HUES6 (cell line): ENCODE results near the gene NKRF.
A peak's percentile ranks its signal among the peaks of the same experiment; 100 is the strongest.
"Not testable (repeated sequence)": the region's sequence is repeated elsewhere in the genome, so short reads cannot be mapped to it uniquely, and the experiment has no call there.

Experiments
- H3K27ac ChIP-seq: 2 replicates; pipeline ENCODE4 v1.7.0; 2013; ENCODE audit warnings: low read depth, mild to moderate bottlenecking, low read length, inconsistent platforms
- H3K27me3 ChIP-seq: 2 replicates; pipeline ENCODE4 v1.6.1; 2013; ENCODE audit warnings: low read length; ENCODE audit not compliant: control insufficient read depth, insufficient read depth
- H3K36me3 ChIP-seq: 2 replicates; pipeline ENCODE4 v1.6.1; 2013; ENCODE audit warnings: low read length; ENCODE audit not compliant: control insufficient read depth, insufficient read depth
- H3K4me1 ChIP-seq: 2 replicates; pipeline ENCODE4 v1.6.1; 2013; ENCODE audit warnings: low read length; ENCODE audit not compliant: control insufficient read depth, insufficient read depth
- H3K4me3 ChIP-seq: 2 replicates; pipeline ENCODE4 v1.5.1; 2013; ENCODE audit warnings: low read depth, low read length
- H3K9ac ChIP-seq: one replicate; pipeline ENCODE4 v1.6.1; 2013; ENCODE audit warnings: mild to moderate bottlenecking, low read length
- H3K9me3 ChIP-seq: 2 replicates; pipeline ENCODE4 v1.6.1; 2013; ENCODE audit warnings: low read depth, low read length; ENCODE audit not compliant: control insufficient read depth, insufficient read depth

Gene NKRF

DNA sequence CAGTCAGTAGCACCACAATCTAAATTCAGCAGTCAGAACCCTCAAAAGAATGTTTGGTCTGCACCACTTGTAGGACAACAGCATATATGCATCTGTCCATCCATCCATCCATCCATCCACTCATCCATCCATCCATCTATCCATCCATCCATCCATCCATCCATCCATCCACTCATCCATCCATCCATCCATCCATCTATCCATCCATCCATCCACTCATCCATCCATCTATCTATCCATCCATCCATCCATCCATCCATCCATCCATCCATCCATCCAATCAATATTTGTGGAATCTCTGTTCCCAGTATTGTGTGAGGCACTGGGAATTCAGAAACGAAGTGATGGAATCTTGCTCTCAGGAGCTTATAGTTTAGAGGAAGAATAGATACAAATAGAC lies 31.2 kb upstream of the NKRF start:
- peaks cover 59% of the 10 kb centered on the region for H3K36me3 ChIP-seq

GRCh38 chrX:119636419-119636818 lies 30.2 kb upstream of the NKRF start:
- Histone ChIP-seq H3K9me3 (peaks cover 5% of the 10 kb centered on the region; the same call in 1 of the 2 replicates), H3K4me3 (no peak overlapping the region), H3K9ac (no peak overlapping the region), H3K27me3 (no peaks in the 10 kb centered on the region), H3K36me3 (peaks cover 59% of the 10 kb centered on the region), H3K4me1 (no peaks in the 10 kb centered on the region), H3K27ac (no peak overlapping the region)

More for the DNA sequence above, 31.2 kb upstream of the NKRF start:
- H3K4me3 ChIP-seq, H3K27me3 ChIP-seq, H3K4me1 ChIP-seq, H3K27ac ChIP-seq, H3K9ac ChIP-seq, H3K9me3 ChIP-seq: not testable (repeated sequence)

- peaks cover 57% of the 10 kb centered on the region for H3K36me3 ChIP-seq
Measured at GRCh38 chrX:119635799-119636198, 29.6 kb upstream of the NKRF start.

GRCh38 chrX:119635179-119635578 lies 29.0 kb upstream of the NKRF start:
- no peaks in the 10 kb centered on the region for H3K27me3 ChIP-seq
- H3K9me3 ChIP-seq = peaks cover 5% of the 10 kb centered on the region; the same call in 1 of the 2 replicates
- H3K4me3 ChIP-seq = no peak overlapping the region
- no peaks in the 10 kb centered on the region for H3K4me1 ChIP-seq
- H3K27ac ChIP-seq = no peak overlapping the region
- H3K9ac ChIP-seq = peak overlapping the region; percentile 19
- peaks cover 54% of the 10 kb centered on the region for H3K36me3 ChIP-seq

More at GRCh38 chrX:119635799-119636198, 29.6 kb upstream of the NKRF start:
- H3K4me3 ChIP-seq = no peak overlapping the region
- peak overlapping the region; percentile 19 for H3K9ac ChIP-seq
- H3K27me3 ChIP-seq = no peaks in the 10 kb centered on the region
- peaks cover 5% of the 10 kb centered on the region; the same call in 1 of the 2 replicates for H3K9me3 ChIP-seq
- no peak overlapping the region for H3K27ac ChIP-seq
- no peaks in the 10 kb centered on the region for H3K4me1 ChIP-seq

- H3K9me3 ChIP-seq = no peaks in the 10 kb centered on the region; the same call in 1 of the 2 replicates
- no peak overlapping the region for H3K27ac ChIP-seq
- H3K27me3 ChIP-seq = no peaks in the 10 kb centered on the region
- H3K4me1 ChIP-seq = no peaks in the 10 kb centered on the region
- no peak overlapping the region for H3K4me3 ChIP-seq
- H3K9ac ChIP-seq = no peak overlapping the region
- peaks cover 32% of the 10 kb centered on the region; the same call in 1 of the 2 replicates for H3K36me3 ChIP-seq
Measured at GRCh38 chrX:119625843-119626242, 19.6 kb upstream of the NKRF start.

DNA sequence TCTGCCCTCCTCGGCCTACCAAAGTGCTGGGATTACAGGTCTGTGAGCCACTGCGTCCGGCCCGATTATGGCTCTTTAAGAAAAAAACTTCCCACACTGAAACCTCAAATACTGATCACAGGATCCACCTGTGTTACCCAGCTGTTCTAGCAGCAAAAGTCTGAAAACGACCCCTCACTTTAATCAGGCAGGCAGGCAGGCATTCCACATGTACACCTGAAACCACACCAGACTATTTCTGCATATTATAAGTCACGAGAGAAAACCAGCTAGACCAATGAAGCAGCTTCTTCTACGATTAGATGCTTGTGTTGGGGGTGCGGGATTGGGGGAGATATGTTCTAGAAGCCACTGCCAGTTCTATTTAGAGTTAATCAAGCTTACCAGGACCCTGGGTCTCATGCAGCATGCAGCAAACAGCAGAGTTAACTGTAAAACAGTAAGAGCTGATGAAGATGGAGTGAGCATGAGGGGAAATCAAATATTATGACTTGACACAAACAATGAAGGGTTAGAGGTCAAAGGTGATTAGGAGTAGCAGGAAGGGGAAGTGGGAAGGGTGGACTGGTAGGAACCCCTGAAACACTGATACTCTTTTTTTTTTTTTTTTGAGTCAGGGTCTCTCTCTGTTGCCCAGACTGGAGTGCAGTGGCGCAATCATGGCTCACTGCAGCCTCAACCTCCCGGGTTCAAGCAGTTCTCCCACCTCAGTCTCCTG lies 18.9 kb upstream of the NKRF start:
- no peak overlapping the region for H3K9ac ChIP-seq
- no peaks in the 10 kb centered on the region; the same call in 1 of the 2 replicates for H3K9me3 ChIP-seq
- no peak overlapping the region for H3K4me3 ChIP-seq
- no peak overlapping the region for H3K27ac ChIP-seq
- no peaks in the 10 kb centered on the region for H3K4me1 ChIP-seq
- H3K36me3 ChIP-seq = peaks cover 29% of the 10 kb centered on the region; the same call in 1 of the 2 replicates
- H3K27me3 ChIP-seq = no peaks in the 10 kb centered on the region

DNA sequence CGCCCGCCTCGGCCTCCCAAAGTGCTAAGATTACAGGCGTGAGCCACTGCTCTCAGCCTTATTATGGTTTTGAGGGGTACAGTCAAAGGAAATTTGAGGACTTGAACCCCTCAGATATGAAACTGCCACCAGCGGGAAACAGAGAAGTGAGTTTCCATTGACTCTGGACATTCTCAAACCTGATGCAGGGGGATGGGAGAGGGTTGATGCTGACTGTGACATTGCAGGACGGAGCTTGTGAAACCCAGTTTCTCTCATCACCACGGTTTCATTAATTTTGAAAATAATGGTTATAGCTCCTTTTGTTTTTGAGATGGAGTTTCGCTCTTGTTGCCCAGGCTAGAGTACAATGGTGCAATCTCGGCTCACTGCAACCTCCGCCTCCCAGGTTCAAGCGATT lies 18.2 kb upstream of the NKRF start:
- Histone ChIP-seq H3K27ac (no peak overlapping the region), H3K9me3 (no peaks in the 10 kb centered on the region; the same call in 1 of the 2 replicates)

GRCh38 chrX:119622356-119623232 lies 16.4 kb upstream of the NKRF start:
- H3K9me3 ChIP-seq = no peaks in the 10 kb centered on the region; the same call in 1 of the 2 replicates
- H3K4me1 ChIP-seq = peaks cover 12% of the 10 kb centered on the region

More for the DNA sequence above, 18.2 kb upstream of the NKRF start:
- no peak overlapping the region for H3K9ac ChIP-seq
- H3K4me3 ChIP-seq = no peak overlapping the region
- no peaks in the 10 kb centered on the region for H3K27me3 ChIP-seq
- H3K36me3 ChIP-seq = peaks cover 24% of the 10 kb centered on the region; the same call in 1 of the 2 replicates
- H3K4me1 ChIP-seq = no peaks in the 10 kb centered on the region; the same call in 1 of the 2 replicates

GRCh38 chrX:119618439-119618838 lies 12.2 kb upstream of the NKRF start:
- Histone ChIP-seq H3K27me3 (no peaks in the 10 kb centered on the region), H3K9ac (no peak overlapping the region), H3K36me3 (no peaks in the 10 kb centered on the region), H3K4me1 (peaks cover 25% of the 10 kb centered on the region), H3K9me3 (no peaks in the 10 kb centered on the region; the same call in 1 of the 2 replicates), H3K4me3 (no peak overlapping the region), H3K27ac (no peak overlapping the region)

More at GRCh38 chrX:119622356-119623232, 16.4 kb upstream of the NKRF start:
- Histone ChIP-seq H3K9ac (no peak overlapping the region), H3K36me3 (peaks cover 17% of the 10 kb centered on the region; the same call in 1 of the 2 replicates), H3K4me3 (no peak overlapping the region), H3K27ac (no peak overlapping the region), H3K27me3 (no peaks in the 10 kb centered on the region)

GRCh38 chrX:119617517-119618164 lies 11.4 kb upstream of the NKRF start:
- no peaks in the 10 kb centered on the region for H3K27me3 ChIP-seq
- H3K27ac ChIP-seq = no peak overlapping the region
- no peaks in the 10 kb centered on the region; the same call in 1 of the 2 replicates for H3K9me3 ChIP-seq
- H3K36me3 ChIP-seq = no peaks in the 10 kb centered on the region
- H3K9ac ChIP-seq = no peak overlapping the region
- H3K4me1 ChIP-seq = peaks cover 25% of the 10 kb centered on the region
- H3K4me3 ChIP-seq = no peak overlapping the region
